K562 (cell line): ENCODE results near the gene TPO.

Experiments used
- MAZ ChIP-seq, 2 experiments: fragments of 450-650 bp in 1 of 2; sonication (generic) in 1 of 2; formaldehyde crosslinking; IDR thresholded peaks in 1 of 2; conservative IDR thresholded peaks in 1 of 2; 2 replicates each; pipeline versions ENCODE4 v1.4.0 to v1.5.0; 2020; ENCODE audit warnings: mild to moderate bottlenecking in 1 of 2, missing genetic modification reagents in 1 of 2
- PHB2 ChIP-seq: fragments of 450-650 bp; IDR thresholded peaks from 2 replicates; pipeline ENCODE4 v1.6.1; 2017; ENCODE audit warnings: low read depth
- RCOR1 ChIP-seq, 2 experiments: IDR thresholded peaks; 2 replicates each; pipeline ENCODE4 v1.6.1; 2012; ENCODE audit warnings: low read depth in 2 of 2, low read length in 2 of 2, borderline replicate concordance in 1 of 2, improper control_type of control experiment in 1 of 2
- SMC3 ChIP-seq: conservative IDR thresholded peaks from 2 replicates; pipeline ENCODE4 v1.6.1; 2011; ENCODE audit warnings: low read depth, low read length, improper control_type of control experiment; ENCODE audit not compliant: insufficient read depth
- ZNF644 ChIP-seq: fragments of 200-800 bp; sonication (Bioruptor generic); IDR thresholded peaks from 2 replicates; pipeline ENCODE4 v1.6.1; 2016; ENCODE audit warnings: low read depth, missing genetic modification characterization, missing compliant biosample characterization
- ZNF780A ChIP-seq: fragments of 250-450 bp; sonication (Bioruptor Pico); IDR thresholded peaks from 2 replicates; pipeline ENCODE4 v1.5.0; 2021; ENCODE audit warnings: mild to moderate bottlenecking
- TF ChIP-seq, protein P1 (sequence below), 3 experiments: IDR thresholded peaks in 2 of 3; conservative IDR thresholded peaks in 1 of 3; 2 replicates each; pipeline ENCODE4 v1.5.1; 2011 to 2012; ENCODE audit warnings: low read length in 3 of 3, mild to moderate bottlenecking in 3 of 3, control low read depth in 2 of 3, improper control_type of control experiment in 1 of 3, inconsistent platforms in 1 of 3, low read depth in 1 of 3, mixed read lengths in 1 of 3, moderate library complexity in 1 of 3; ENCODE audit not compliant: insufficient read depth in 2 of 3
- TF ChIP-seq, protein P2 (sequence below): sonication (generic); formaldehyde crosslinking; IDR thresholded peaks from 2 replicates; pipeline ENCODE4 v1.8.1; 2023; ENCODE audit warnings: mild to moderate bottlenecking, missing genetic modification reagents
- TF ChIP-seq, protein P3 (sequence below): sonication (generic); formaldehyde crosslinking; IDR thresholded peaks from 2 replicates; pipeline ENCODE4 v1.8.0; 2022; ENCODE audit warnings: mild to moderate bottlenecking, missing genetic modification reagents
- TF ChIP-seq, protein P4 (sequence below), 2 experiments: IDR thresholded peaks; 2 replicates each; pipeline ENCODE4 v1.6.1; 2012; ENCODE audit warnings: improper control_type of control experiment in 2 of 2, low read depth in 2 of 2, low read length in 2 of 2, borderline replicate concordance in 1 of 2
- TF ChIP-seq, protein P5 (sequence below): fragments of 150-350 bp; IDR thresholded peaks from 2 replicates; pipeline ENCODE4 v1.6.1; 2014; ENCODE audit warnings: low read depth, mild to moderate bottlenecking, low read length, borderline replicate concordance

DNA sequence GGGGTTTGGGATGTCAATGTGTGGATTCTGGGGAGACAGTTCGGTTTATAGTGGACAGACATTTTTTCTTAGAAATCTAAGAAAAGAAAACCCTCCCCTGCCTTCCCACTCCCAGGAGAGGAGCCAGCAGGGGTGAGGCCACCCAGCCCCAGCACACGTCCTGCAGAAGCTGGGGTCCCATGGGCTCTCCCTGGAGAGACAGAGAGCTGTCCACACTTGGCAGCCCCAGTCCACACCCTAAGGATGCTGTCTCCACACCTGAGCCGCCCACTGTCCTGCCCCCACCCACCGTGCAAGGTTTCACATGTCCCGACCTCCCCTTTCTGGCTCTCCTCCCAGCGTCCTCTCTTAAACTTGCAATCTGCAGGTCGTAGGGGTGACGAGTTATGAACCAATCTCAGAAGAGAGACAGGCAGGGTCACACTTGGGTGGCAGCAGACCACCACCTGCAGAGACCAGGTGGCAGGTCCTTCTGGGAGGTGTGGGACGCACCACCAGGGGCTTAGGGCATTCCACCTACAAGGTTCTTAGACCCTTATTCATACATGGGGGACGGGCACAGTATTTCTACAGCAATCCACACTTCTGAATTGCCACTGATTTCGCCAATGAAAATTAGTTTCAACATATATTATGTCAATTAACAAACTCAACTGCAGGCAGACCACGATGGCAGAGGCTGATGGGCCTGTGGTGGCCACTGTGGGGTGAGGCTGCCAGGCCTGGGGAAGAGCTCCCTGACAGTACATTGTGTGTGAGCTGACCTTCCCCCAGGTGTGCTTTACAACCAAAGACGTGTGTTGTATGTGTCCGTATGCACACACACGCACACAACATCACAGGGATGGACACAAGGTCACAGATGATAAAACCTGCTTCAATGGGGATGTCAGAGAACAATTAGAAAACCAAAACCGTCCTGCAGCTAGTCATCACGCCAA is 158.5 kb downstream of the TPO start:
- TF ChIP-seq, protein P1, sequence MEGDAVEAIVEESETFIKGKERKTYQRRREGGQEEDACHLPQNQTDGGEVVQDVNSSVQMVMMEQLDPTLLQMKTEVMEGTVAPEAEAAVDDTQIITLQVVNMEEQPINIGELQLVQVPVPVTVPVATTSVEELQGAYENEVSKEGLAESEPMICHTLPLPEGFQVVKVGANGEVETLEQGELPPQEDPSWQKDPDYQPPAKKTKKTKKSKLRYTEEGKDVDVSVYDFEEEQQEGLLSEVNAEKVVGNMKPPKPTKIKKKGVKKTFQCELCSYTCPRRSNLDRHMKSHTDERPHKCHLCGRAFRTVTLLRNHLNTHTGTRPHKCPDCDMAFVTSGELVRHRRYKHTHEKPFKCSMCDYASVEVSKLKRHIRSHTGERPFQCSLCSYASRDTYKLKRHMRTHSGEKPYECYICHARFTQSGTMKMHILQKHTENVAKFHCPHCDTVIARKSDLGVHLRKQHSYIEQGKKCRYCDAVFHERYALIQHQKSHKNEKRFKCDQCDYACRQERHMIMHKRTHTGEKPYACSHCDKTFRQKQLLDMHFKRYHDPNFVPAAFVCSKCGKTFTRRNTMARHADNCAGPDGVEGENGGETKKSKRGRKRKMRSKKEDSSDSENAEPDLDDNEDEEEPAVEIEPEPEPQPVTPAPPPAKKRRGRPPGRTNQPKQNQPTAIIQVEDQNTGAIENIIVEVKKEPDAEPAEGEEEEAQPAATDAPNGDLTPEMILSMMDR (IDR thresholded peaks at IDR 0.05 in 2 of 3, conservative IDR thresholded peaks at IDR 0.05 in 1 of 3; ENCODE audit: insufficient read depth in 2 of 3, low read depth in 1 of 3, low read length in 3 of 3): no peak
- TF ChIP-seq SMC3 (no peak), PHB2 (no peak), RCOR1 (IDR thresholded peaks at IDR 0.05; ENCODE audit: borderline replicate concordance in 1 of 2, low read depth in 2 of 2, low read length in 2 of 2) (no peak), ZNF780A (no peak), ZNF644 (tag) (no peak), MAZ (CRISPR knock-in tag; conservative IDR thresholded peaks at IDR 0.05 in 1 of 2, IDR thresholded peaks at IDR 0.05 in 1 of 2) (no peak)
- TF ChIP-seq, protein P2, sequence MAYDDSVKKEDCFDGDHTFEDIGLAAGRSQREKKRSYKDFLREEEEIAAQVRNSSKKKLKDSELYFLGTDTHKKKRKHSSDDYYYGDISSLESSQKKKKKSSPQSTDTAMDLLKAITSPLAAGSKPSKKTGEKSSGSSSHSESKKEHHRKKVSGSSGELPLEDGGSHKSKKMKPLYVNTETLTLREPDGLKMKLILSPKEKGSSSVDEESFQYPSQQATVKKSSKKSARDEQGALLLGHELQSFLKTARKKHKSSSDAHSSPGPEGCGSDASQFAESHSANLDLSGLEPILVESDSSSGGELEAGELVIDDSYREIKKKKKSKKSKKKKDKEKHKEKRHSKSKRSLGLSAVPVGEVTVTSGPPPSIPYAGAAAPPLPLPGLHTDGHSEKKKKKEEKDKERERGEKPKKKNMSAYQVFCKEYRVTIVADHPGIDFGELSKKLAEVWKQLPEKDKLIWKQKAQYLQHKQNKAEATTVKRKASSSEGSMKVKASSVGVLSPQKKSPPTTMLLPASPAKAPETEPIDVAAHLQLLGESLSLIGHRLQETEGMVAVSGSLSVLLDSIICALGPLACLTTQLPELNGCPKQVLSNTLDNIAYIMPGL (CRISPR knock-in tag): no peak
- TF ChIP-seq, protein P3, sequence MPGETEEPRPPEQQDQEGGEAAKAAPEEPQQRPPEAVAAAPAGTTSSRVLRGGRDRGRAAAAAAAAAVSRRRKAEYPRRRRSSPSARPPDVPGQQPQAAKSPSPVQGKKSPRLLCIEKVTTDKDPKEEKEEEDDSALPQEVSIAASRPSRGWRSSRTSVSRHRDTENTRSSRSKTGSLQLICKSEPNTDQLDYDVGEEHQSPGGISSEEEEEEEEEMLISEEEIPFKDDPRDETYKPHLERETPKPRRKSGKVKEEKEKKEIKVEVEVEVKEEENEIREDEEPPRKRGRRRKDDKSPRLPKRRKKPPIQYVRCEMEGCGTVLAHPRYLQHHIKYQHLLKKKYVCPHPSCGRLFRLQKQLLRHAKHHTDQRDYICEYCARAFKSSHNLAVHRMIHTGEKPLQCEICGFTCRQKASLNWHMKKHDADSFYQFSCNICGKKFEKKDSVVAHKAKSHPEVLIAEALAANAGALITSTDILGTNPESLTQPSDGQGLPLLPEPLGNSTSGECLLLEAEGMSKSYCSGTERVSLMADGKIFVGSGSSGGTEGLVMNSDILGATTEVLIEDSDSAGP: no peak
- TF ChIP-seq, protein P4, sequence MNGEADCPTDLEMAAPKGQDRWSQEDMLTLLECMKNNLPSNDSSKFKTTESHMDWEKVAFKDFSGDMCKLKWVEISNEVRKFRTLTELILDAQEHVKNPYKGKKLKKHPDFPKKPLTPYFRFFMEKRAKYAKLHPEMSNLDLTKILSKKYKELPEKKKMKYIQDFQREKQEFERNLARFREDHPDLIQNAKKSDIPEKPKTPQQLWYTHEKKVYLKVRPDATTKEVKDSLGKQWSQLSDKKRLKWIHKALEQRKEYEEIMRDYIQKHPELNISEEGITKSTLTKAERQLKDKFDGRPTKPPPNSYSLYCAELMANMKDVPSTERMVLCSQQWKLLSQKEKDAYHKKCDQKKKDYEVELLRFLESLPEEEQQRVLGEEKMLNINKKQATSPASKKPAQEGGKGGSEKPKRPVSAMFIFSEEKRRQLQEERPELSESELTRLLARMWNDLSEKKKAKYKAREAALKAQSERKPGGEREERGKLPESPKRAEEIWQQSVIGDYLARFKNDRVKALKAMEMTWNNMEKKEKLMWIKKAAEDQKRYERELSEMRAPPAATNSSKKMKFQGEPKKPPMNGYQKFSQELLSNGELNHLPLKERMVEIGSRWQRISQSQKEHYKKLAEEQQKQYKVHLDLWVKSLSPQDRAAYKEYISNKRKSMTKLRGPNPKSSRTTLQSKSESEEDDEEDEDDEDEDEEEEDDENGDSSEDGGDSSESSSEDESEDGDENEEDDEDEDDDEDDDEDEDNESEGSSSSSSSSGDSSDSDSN (IDR thresholded peaks at IDR 0.05; ENCODE audit: borderline replicate concordance in 1 of 2, low read depth in 2 of 2, low read length in 2 of 2): no peak
- TF ChIP-seq, protein P5, sequence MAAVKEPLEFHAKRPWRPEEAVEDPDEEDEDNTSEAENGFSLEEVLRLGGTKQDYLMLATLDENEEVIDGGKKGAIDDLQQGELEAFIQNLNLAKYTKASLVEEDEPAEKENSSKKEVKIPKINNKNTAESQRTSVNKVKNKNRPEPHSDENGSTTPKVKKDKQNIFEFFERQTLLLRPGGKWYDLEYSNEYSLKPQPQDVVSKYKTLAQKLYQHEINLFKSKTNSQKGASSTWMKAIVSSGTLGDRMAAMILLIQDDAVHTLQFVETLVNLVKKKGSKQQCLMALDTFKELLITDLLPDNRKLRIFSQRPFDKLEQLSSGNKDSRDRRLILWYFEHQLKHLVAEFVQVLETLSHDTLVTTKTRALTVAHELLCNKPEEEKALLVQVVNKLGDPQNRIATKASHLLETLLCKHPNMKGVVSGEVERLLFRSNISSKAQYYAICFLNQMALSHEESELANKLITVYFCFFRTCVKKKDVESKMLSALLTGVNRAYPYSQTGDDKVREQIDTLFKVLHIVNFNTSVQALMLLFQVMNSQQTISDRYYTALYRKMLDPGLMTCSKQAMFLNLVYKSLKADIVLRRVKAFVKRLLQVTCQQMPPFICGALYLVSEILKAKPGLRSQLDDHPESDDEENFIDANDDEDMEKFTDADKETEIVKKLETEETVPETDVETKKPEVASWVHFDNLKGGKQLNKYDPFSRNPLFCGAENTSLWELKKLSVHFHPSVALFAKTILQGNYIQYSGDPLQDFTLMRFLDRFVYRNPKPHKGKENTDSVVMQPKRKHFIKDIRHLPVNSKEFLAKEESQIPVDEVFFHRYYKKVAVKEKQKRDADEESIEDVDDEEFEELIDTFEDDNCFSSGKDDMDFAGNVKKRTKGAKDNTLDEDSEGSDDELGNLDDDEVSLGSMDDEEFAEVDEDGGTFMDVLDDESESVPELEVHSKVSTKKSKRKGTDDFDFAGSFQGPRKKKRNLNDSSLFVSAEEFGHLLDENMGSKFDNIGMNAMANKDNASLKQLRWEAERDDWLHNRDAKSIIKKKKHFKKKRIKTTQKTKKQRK: no peak
